ENCODE measurements around the gene GSTM3. TPM values are rescaled to one million over a fixed set of nuclear protein-coding genes. Genes with fewer than 3 reads are reported as not detected.

GSTM3 gene
- total RNA-seq, 4 donors from 2014 or later, result 8.2 to 34.1 (median 24.3) TPM

GRCh38 chr1:109765896-109766615 is 25.2 kb upstream of the GSTM3 start:
- Histone ChIP-seq H3K4me3 (no peak overlapping the region), H3K27me3 (no peaks in the 10 kb centered on the region), H3K27ac (peak overlapping the region; percentile 81 to 96 (median 90)), H3K9me3 (no peaks in the 10 kb centered on the region), H3K4me1 (peaks cover 22 to 47% (median 43%) of the 10 kb centered on the region in 4 donors), H3K36me3 (no peaks in the 10 kb centered on the region)
- in situ Hi-C loops (cut with MboI; ENCODE audit: low pct_ligation_motif_present in 1 of 4, low pct_unique_long_range_greater_than_20kb in 1 of 4, low sequenced_read_pairs in 3 of 4) (no loop called here), intact Hi-C loops (cut with DNase I; ENCODE audit: low total_unique reads) (no loop called here)
- 50 to 69% methylated on average over 2 to 13 of the region's 13 CpGs for WGBS, 2 donors (ENCODE audit: low coverage in 1 of 2)
- DNase-seq, result peak; percentile 70
- peak; percentile 64 for TF ChIP-seq POLR2A (IDR thresholded peaks at IDR 0.05)
- no peak for TF ChIP-seq CTCF (IDR thresholded peaks at IDR 0.05)
- peak in 2 of 3 donors; percentile 73 to 75 for TF ChIP-seq POLR2AphosphoS5 (IDR thresholded peaks at IDR 0.05)

GRCh38 chr1:109765483-109765815 is 24.6 kb upstream of the GSTM3 start:
- Histone ChIP-seq H3K27ac (peak overlapping the region; percentile 81 to 96 (median 90)), H3K4me3 (no peak overlapping the region), H3K36me3 (no peaks in the 10 kb centered on the region), H3K4me1 (peaks cover 22 to 52% (median 46%) of the 10 kb centered on the region in 4 donors), H3K9me3 (no peaks in the 10 kb centered on the region), H3K27me3 (no peaks in the 10 kb centered on the region)
- 86% methylated on average over 4 of the region's 4 CpGs; no CpG with 5 or more reads in 1 of the 2 donors for WGBS, 2 donors (ENCODE audit: low coverage in 1 of 2)
- intact Hi-C loops (cut with DNase I; ENCODE audit: low total_unique reads), result no loop called here
- TF ChIP-seq CTCF (IDR thresholded peaks at IDR 0.05) (no peak), POLR2A (IDR thresholded peaks at IDR 0.05) (no peak), EP300 (IDR thresholded peaks at IDR 0.05; ENCODE audit: low read depth) (no peak), POLR2AphosphoS5 (IDR thresholded peaks at IDR 0.05) (no peak)
- in situ Hi-C loops (cut with MboI; ENCODE audit: low pct_ligation_motif_present in 1 of 4, low pct_unique_long_range_greater_than_20kb in 1 of 4, low sequenced_read_pairs in 3 of 4), result no loop called here
- no peak for DNase-seq

GRCh38 chr1:109764561-109765482 is 24.0 kb upstream of the GSTM3 start:
- intact Hi-C loops (cut with DNase I; ENCODE audit: low total_unique reads) (no loop called here), in situ Hi-C loops (cut with MboI; ENCODE audit: low pct_ligation_motif_present in 1 of 4, low pct_unique_long_range_greater_than_20kb in 1 of 4, low sequenced_read_pairs in 3 of 4) (loop anchor here in 1 of 4 donors (5.0 kb wide), 1 partner anchor 113 kb away; no protein-coding TSS in a partner anchor)
- WGBS, 2 donors (ENCODE audit: low coverage in 1 of 2), result 84 to 87% methylated on average over 6 to 13 of the region's 13 CpGs
- peak overlapping the region in 1 of 4 donors; percentile 62 for H3K4me3 ChIP-seq
- peaks cover 22 to 52% (median 46%) of the 10 kb centered on the region in 4 donors for H3K4me1 ChIP-seq
- H3K9me3 ChIP-seq, result no peaks in the 10 kb centered on the region
- H3K36me3 ChIP-seq, result no peaks in the 10 kb centered on the region
- DNase-seq, result peak; percentile 8
- H3K27ac ChIP-seq, result peak overlapping the region; percentile 81 to 96 (median 90)
- H3K27me3 ChIP-seq, result no peaks in the 10 kb centered on the region
- TF ChIP-seq POLR2AphosphoS5 (IDR thresholded peaks at IDR 0.05) (no peak), CTCF (IDR thresholded peaks at IDR 0.05) (no peak), POLR2A (IDR thresholded peaks at IDR 0.05) (no peak), EP300 (IDR thresholded peaks at IDR 0.05; ENCODE audit: low read depth) (no peak)
